ENCODE results near the gene SCAI.
A peak's percentile ranks its signal among the peaks of the same experiment; 100 is the strongest.
"Not testable (repeated sequence)": the region's sequence is repeated elsewhere in the genome, so short reads cannot be mapped to it uniquely, and the experiment has no call there.

SCAI gene

GRCh38 chr9:125150349-125151245 is 7.3 kb upstream of the SCAI start:
- no peak for DNase-seq (ENCODE audit: low read depth in 3 of 3)

GRCh38 chr9:125147401-125147951 is 4.1 kb upstream of the SCAI start:
- DNase-seq (ENCODE audit: low read depth in 3 of 3), result no peak

GRCh38 chr9:125146247-125146646 is 2.9 kb upstream of the SCAI start:
- DNase-seq (ENCODE audit: low read depth in 3 of 3), result no peak

GRCh38 chr9:125145425-125145824 is 2.1 kb upstream of the SCAI start:
- no peak for DNase-seq (ENCODE audit: low read depth in 3 of 3)

- DNase-seq (ENCODE audit: low read depth in 3 of 3), result no peak
Measured at GRCh38 chr9:125142560-125143376, 560 bp downstream of the SCAI start.

GRCh38 chr9:125141751-125142150 is 1.6 kb downstream of the SCAI start:
- DNase-seq (ENCODE audit: low read depth in 3 of 3), result no peak

- DNase-seq (ENCODE audit: low read depth in 3 of 3), result no peak
Measured at GRCh38 chr9:125141251-125141650, 2.1 kb downstream of the SCAI start.

GRCh38 chr9:125140576-125140975 is 2.8 kb downstream of the SCAI start:
- DNase-seq (ENCODE audit: low read depth in 3 of 3), result no peak

GRCh38 chr9:125137200-125137599 is 6.1 kb downstream of the SCAI start:
- no peak for DNase-seq (ENCODE audit: low read depth in 3 of 3)

- no peak for DNase-seq (ENCODE audit: low read depth in 3 of 3)
Measured at GRCh38 chr9:125134976-125135375, 8.4 kb downstream of the SCAI start.

- DNase-seq (ENCODE audit: low read depth in 3 of 3), result no peak
Measured at GRCh38 chr9:125133403-125134329, 9.7 kb downstream of the SCAI start.

- no peak for DNase-seq (ENCODE audit: low read depth in 3 of 3)
Measured at GRCh38 chr9:125131778-125132177, 11.6 kb downstream of the SCAI start.

- DNase-seq (ENCODE audit: low read depth in 3 of 3), result peak; percentile 27 to 51 (median 49)
Measured at GRCh38 chr9:125126019-125126746, 17.1 kb downstream of the SCAI start.

- no peak for DNase-seq (ENCODE audit: low read depth in 3 of 3)
Measured at GRCh38 chr9:125125523-125125922, 17.8 kb downstream of the SCAI start.

GRCh38 chr9:125121146-125121545 is 22.2 kb downstream of the SCAI start:
- no peak for DNase-seq (ENCODE audit: low read depth in 3 of 3)

- no peak for DNase-seq (ENCODE audit: low read depth in 3 of 3)
Measured at GRCh38 chr9:125119643-125120286, 23.6 kb downstream of the SCAI start.

- not testable (repeated sequence) for DNase-seq (ENCODE audit: low read depth in 3 of 3)
Measured at GRCh38 chr9:125118696-125119095, 24.6 kb downstream of the SCAI start.

- DNase-seq (ENCODE audit: low read depth in 3 of 3), result not testable (repeated sequence)
Measured at GRCh38 chr9:125114503-125114902, 28.8 kb downstream of the SCAI start.

GRCh38 chr9:125110464-125110863 is 32.9 kb downstream of the SCAI start:
- no peak for DNase-seq (ENCODE audit: low read depth in 3 of 3)

- DNase-seq (ENCODE audit: low read depth in 3 of 3), result not testable (repeated sequence)
Measured at GRCh38 chr9:125108541-125108940, 34.8 kb downstream of the SCAI start.

Measured in stimulated activated CD4-positive, alpha-beta T cell treated with anti-CD3 and anti-CD28 coated beads, TNF-alpha, amount 100 ng/mL, for 4 hours (primary cell).